Measurements from ENCODE around the gene P2RX6.
"Not testable (repeated sequence)": the region's sequence is repeated elsewhere in the genome, so short reads cannot be mapped to it uniquely, and the experiment has no call there.

P2RX6 gene

DNA sequence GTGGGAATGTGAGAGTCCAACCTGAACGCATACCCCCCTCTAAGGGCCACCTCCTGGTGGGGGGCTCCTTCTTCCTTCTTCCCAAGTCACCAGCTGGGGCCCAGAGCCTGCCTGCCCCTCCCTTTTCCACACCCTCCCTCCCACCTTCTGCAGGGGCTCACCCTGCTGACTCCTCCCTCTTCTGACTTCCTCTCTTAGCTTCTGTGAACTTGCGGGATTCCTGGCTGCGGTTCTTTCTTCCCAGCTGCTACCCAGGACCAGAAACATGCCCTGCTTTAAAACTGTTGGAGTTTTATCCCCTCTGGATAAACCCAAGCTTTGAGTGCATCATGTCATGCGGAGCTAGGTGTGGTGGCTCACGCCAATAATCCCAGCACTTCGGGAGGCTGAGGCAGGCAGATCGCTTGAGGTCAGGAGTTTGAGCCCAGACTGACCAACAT lies 40.9 kb downstream of the P2RX6 start:
- H3K4me3 ChIP-seq (ENCODE audit: low read depth, low read length) = no peak overlapping the region
- TF ChIP-seq, protein P1, sequence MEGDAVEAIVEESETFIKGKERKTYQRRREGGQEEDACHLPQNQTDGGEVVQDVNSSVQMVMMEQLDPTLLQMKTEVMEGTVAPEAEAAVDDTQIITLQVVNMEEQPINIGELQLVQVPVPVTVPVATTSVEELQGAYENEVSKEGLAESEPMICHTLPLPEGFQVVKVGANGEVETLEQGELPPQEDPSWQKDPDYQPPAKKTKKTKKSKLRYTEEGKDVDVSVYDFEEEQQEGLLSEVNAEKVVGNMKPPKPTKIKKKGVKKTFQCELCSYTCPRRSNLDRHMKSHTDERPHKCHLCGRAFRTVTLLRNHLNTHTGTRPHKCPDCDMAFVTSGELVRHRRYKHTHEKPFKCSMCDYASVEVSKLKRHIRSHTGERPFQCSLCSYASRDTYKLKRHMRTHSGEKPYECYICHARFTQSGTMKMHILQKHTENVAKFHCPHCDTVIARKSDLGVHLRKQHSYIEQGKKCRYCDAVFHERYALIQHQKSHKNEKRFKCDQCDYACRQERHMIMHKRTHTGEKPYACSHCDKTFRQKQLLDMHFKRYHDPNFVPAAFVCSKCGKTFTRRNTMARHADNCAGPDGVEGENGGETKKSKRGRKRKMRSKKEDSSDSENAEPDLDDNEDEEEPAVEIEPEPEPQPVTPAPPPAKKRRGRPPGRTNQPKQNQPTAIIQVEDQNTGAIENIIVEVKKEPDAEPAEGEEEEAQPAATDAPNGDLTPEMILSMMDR (IDR thresholded peaks at IDR 0.05; ENCODE audit: borderline replicate concordance, insufficient read depth, low read depth, low read length) = no peak

DNA sequence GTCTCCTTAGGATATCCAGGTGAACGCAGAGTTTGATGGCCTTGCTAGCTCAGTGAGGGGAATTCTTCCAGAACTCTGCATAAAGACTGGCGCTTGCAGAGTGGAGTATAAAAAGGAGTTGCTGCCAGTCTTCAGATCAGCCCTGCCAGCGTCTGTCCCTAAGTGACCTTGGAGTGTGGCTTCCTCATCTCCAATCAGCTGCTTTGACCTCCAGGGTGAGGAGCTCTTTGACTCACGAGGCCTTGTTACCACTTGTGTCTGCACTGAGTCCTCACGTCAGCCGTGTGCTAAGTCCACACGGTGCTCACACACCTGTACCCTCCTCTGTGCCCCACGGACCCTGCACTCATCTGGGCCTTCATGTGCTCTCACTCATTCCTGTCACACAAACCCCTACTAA lies 45.4 kb downstream of the P2RX6 start:
- not testable (repeated sequence) for H3K4me3 ChIP-seq (ENCODE audit: low read depth, low read length)

DNA sequence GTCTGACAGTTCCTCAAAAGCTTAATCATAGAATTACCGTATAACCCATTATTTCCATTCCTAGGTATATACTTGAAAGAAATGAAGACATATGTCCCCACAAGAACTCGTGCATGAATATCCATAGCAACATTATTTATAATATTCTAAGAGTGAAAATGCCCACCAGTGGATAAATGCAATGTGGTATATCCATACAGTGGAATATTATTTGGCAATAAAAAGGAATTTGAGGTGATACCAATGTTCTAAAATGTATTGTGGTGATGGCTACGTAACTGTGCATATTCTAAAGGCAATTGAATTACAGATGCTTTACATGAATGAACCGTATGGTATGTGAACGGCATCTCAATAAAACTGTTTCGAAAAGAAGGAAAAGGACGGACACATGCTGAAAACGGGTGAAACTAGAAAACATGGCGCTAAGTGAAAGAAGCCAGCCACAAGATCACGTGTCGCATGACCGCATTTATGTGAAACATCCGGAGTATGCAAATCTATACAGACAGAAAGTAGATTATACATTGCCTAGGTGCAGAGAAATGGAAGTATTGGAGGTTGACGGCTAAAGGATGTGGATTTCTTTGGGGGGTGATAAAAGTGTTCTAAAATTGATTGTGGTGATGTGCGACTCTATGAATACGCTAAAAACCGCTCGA lies 46.8 kb downstream of the P2RX6 start:
- not testable (repeated sequence) for H3K4me3 ChIP-seq (ENCODE audit: low read depth, low read length)

GRCh38 chr22:21064425-21064824 lies 49.5 kb downstream of the P2RX6 start:
- H3K4me3 ChIP-seq (ENCODE audit: low read depth, low read length) = not testable (repeated sequence)

- H3K4me3 ChIP-seq (ENCODE audit: low read depth, low read length) = no peak overlapping the region
- TF ChIP-seq, protein P1 (IDR thresholded peaks at IDR 0.05; ENCODE audit: borderline replicate concordance, insufficient read depth, low read depth, low read length) = no peak
Measured at GRCh38 chr22:21064917-21065864, 50.2 kb downstream of the P2RX6 start.

GRCh38 chr22:21067075-21067900 lies 52.3 kb downstream of the P2RX6 start:
- no peak overlapping the region for H3K4me3 ChIP-seq (ENCODE audit: low read depth, low read length)
- TF ChIP-seq, protein P1 (IDR thresholded peaks at IDR 0.05; ENCODE audit: borderline replicate concordance, insufficient read depth, low read depth, low read length) = no peak

GRCh38 chr22:21067901-21068680 lies 53.1 kb downstream of the P2RX6 start:
- H3K4me3 ChIP-seq (ENCODE audit: low read depth, low read length) = no peak overlapping the region
- TF ChIP-seq, protein P1 (IDR thresholded peaks at IDR 0.05; ENCODE audit: borderline replicate concordance, insufficient read depth, low read depth, low read length) = no peak

DNA sequence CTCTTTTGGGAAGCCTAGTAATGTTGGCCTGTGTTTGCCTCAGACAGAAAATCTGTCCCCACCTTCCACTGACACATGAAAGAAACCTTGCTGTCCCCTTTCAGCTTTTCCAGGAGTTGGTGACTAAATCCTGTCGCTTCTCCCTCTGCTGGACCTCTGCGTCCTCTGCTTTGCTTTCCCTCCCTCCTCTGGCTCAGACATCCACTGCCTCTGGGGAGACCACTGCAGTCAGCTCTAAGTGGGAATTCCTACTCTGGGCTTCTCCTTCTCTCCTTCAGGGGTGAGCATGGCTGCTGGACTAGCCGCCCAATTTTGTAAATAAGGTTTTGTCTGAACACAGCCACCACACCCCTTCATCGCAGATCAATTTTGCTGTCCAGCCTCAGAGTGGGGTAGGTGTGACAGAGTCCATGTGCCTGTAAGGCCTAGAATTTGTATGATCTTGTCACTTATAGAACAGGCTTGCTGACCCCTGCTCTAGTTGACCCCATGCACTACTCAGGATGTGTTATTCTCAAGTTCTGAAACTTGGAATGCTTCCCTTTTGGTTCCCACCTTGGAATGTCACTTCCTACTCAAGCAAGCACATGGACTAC lies 53.8 kb downstream of the P2RX6 start:
- TF ChIP-seq, protein P1 (IDR thresholded peaks at IDR 0.05; ENCODE audit: borderline replicate concordance, insufficient read depth, low read depth, low read length) = no peak
- no peak overlapping the region for H3K4me3 ChIP-seq (ENCODE audit: low read depth, low read length)

Data from GM12875 (cell line).